ENCODE results near the gene RPS18.

The RPS18 gene

DNA sequence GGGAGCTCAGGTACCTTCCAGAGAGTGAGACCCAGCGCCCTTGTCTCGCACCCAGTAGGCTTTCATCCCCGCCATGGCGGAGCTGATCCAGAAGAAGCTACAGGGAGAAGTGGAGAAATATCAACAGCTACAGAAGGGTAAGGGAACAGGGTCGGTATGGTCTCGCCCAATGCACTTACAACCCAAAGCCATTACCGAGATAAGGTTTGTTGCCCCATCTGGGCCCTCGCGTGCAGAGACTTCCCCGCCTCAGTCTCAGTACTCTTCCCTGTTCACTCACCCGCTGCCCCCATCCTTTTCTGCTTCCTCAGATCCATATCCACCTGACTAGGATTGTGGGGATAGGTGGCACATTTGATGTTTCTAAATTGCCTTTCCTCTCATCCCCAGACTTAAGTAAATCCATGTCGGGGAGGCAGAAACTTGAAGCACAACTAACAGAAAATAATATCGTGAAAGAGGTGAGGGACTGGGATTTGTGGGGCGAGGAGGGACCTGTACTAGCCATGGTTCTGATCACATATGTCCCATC, 18.0 kb downstream of the RPS18 start:
- DNase-seq = no peak

- DNase-seq = no peak
These were observed 18.6 kb downstream of the RPS18 start for GRCh38 chr6:33290459-33290858.

DNA sequence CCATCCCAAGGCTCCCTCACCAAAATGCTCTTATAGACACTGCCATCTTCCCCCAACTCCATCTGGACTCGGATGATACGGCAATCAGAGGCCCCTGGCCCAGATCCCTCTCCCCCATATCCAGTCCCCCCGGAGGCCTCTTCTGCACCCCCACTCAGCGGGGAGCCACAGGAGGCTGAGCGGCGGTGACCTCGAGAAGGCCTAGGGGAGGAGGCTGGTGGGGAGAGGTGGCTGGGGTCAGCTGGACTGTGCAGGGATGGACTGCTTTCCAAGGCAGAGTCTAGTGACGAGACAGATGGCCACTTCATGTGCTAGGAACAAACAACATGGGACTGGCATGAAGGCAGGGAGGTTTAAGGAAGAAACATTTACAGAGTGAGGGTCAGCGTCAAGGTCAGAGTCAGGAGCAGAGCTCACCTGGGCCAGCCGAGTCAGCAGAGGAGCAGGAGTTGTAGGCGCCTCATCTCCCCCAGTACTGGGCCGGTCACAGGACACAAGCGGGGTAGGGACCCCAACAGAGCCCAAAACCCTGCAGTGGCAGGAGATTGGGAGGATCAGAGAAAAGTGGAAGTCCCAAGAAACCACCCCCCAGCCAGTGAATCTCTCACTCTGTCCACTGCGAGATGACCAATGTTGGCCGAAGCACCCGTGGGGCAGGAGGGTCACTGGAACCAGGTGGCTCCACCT, 21.3 kb downstream of the RPS18 start:
- DNase-seq = no peak

GRCh38 chr6:33294086-33294823, 22.4 kb downstream of the RPS18 start:
- DNase-seq = no peak

DNA sequence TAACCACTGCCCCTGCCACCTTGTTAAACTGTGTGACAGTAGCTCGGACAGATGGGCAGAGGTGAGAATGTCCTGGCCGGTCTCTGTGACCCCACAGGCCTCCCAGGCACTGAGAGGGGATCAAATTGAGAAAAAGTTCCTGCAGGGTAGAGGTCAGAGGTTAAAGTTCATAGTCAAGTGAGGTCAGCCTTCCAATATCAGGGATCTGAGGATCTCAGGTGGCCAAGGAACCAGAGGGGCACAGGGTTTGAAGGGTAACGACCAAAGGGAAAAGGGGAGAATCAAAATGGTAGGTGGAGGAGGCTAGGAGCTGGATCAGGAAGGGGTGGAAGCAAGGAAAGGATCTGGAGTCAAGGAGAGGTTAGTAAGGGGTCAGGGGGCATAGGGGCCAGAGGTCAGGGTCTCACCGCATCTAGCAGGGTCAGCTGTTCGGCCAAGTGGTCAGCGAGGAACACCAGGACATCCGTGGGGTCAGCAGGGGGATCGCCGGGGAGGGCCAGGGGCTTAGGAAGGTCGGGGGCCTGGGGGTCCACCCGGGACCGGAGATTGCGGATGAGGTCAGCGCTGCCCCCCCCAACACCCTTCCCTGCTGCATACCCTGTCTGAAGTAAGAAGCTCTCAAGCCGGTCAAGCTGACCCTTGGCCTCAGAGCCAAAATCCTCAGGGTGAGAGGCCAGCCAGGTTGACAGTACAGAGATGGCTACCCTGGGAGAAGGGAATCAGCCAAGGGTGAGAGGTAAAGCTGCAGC, 23.9 kb downstream of the RPS18 start:
- DNase-seq = no peak

DNA sequence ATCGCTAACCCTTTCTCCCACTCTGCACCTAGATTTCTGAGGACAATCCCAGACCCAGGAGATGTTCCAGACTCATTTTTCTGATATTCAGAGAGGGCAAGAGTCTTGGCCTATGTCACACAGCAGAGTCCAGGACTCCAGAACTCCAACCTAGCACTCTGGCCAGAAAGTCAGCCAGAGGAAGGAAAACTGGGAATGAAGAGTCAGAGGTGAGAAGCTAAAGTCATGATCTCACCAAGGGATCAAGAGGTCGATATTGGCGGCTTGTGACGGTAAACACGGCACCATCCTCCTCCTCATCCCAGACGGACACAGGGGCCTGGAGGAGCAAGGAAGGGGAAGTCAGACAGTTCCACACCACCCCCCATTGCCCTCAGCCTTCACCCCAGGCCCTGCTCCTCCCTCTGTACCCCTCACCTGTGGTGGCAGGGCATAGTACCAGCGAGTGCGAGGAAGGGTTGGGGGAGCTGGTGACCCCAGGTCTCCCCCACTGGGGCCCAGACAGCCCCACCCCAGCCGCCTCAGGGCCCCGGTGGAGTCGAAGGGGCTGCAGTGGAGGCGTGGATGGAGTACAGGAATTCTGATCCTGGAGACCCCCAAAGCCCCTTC, 25.0 kb downstream of the RPS18 start:
- DNase-seq = no peak

DNA sequence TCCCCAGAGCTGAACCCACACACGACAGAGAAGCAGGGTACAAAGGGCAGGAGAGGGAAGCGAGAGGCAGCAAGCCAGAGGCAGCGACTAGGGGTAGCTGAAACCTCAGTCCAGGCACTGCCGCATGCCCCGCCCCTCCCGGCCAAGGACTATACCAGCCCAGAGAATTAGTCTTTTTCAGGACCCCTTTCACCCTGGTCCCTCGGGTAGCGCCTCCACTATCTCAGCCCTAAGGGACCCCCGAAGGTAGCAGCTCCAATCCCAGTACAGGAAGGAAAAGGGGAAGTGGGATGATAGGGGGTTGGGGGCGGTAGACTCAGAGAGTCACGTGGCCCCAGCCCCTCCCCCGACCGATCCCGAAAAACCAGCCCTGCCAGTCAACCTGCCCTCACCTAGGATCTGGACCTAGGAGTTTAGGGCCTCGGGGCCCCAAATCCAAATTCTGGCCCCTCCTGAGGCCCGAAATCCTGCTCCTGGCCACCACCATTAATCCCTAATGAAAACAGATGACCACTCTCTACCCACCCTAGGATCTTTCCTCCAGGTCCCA, 25.6 kb downstream of the RPS18 start:
- DNase-seq = peak in 4 of 56 donors; percentile 20 to 29 (median 23)

GRCh38 chr6:33297956-33298772, 26.3 kb downstream of the RPS18 start:
- DNase-seq = peak in 29 of 56 donors; percentile 12 to 65 (median 28)

GRCh38 chr6:33298773-33299236, 26.9 kb downstream of the RPS18 start, which contains the start of gene RGL2:
Gene RGL2 (minus strand): TSS chr6:33298942. CDS start chr6:33298610, 332 bp downstream.
- DNase-seq = peak in 51 of 56 donors; percentile 41 to 87 (median 75)

GRCh38 chr6:33299237-33299944, 27.5 kb downstream of the RPS18 start:
- DNase-seq = peak; percentile 46 to 92 (median 83)

DNA sequence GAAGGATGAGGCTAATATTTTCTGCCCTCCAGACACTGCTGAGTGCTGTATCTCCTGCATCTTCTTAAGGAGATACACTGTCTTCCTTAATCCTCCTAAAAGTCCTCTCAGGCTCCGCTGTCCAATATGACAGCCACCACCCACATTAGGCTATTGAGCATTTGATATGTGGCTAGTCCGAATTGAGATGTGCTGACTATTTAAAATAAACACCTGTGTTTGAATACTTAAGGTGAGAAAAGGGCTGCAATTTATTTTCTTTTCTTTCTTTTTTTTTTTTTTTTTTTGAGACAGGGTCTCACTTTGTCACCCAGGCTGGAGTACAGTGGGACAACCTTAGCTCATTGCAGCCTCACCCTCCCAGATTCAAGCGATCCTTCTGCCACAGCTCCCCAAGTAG, 30.0 kb downstream of the RPS18 start:
- DNase-seq = no peak

GRCh38 chr6:33304216-33304615, 32.3 kb downstream of the RPS18 start:
- no peak for DNase-seq

- no peak for DNase-seq
These were observed 33.2 kb downstream of the RPS18 start for GRCh38 chr6:33305052-33305451.

- no peak for DNase-seq
These were observed 34.5 kb downstream of the RPS18 start for GRCh38 chr6:33306356-33306755.

DNA sequence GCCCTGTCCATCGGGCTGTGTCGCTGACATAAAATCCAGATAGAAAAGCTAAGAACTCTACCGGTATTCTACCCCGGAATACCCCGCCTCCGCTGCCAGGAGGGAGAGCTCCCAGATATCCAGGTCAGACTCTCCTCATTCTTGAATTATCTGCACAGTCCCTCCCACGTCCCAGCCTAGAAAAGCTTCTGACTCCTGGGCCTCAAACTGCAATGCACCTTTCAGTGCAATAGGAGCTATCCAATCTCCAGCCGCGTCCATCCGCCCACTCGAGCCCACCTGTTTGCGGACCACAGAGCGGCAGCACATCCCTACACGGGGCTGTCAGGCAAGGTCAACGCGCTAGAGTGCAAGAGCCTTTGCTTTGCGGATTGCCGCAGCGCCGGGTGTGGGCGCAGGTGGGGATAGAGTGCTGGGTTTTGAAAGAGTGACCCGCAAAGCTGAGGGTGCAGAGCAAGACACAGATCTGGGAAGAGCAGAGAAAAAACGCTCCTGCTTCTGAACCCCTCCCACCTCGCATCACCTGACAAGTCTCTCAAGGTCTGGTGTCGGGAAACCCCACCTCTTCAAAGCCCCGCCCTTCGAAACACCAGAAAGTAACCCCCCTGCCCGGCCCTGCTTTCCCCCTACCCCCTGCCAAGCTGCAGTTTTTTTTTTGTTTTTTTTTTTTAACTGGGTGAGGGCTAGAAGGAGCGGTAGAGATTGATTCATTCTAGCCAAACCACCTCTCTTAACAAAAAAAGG, 40.7 kb downstream of the RPS18 start:
- DNase-seq = peak in 39 of 56 donors; percentile 9 to 67 (median 42)

DNA sequence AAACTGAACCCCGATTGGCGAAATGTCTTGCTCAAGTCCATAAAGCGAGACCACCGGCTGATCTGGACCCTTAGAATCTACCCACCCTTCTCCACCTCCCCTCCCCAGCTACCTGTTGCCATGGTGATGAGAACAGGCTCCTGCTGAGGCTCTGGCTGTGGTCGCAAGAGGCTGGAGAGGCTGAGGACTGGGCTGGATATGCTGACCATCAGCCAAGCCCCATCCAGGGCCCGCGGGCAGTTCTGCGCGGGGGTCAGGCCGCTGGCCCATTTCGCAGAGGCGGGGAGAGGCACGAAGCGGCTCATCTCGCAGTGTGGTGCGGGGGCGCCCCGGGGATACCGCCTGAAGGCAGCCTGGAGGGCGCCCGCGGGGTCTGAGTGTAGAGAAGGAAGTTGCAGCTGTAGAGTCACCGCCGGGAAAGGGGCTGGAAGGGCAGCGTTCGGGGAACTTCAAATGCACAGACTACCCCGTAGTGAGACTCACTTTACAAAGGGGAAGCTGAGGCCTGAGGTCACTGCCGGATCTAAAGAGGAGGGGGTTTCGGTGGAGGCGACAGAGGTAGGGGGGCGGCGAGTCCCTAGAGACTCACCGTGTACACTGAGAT, 41.3 kb downstream of the RPS18 start:
- DNase-seq = peak in 30 of 56 donors; percentile 8 to 62 (median 42)

- DNase-seq = peak in 36 of 56 donors; percentile 13 to 76 (median 56)
These were observed 42.0 kb downstream of the RPS18 start, which contains the start of gene TAPBP for GRCh38 chr6:33313709-33314514. Gene TAPBP (minus strand): TSS chr6:33314078. CDS start chr6:33314041, 37 bp downstream.
